ENCODE data around the gene GSG1L. TPM values are rescaled to one million over a fixed set of nuclear protein-coding genes. Genes with fewer than 3 reads are reported as not detected.

Gene GSG1L
- total and polyA plus RNA-seq, 2 of the 13 experiments (the other 11 are each of a cell fraction or from before 2014, with no cell fraction given): not detected

- Histone ChIP-seq H3K4me1 (ENCODE audit: insufficient read depth, low read length) (no peaks in the 10 kb centered on the region), H4K20me1 (ENCODE audit: insufficient read depth, low read length) (no peaks in the 10 kb centered on the region), H3K4me3 (replicated peaks in 1 of 3; ENCODE audit: insufficient read depth in 1 of 3, low read depth in 2 of 3, low read length in 3 of 3) (no peak overlapping the region), H3K27ac (ENCODE audit: extremely low read length, insufficient read depth, low read length) (no peak overlapping the region), H3K9ac (ENCODE audit: insufficient read depth, low read depth, low read length) (no peak overlapping the region), H3K79me2 (ENCODE audit: insufficient read depth, low read length) (no peaks in the 10 kb centered on the region), H3K36me3 (replicated peaks in 1 of 2; ENCODE audit: control insufficient read depth in 1 of 2, insufficient read depth in 2 of 2, low read length in 2 of 2) (no peaks in the 10 kb centered on the region), H2AFZ (ENCODE audit: low read length) (no peak overlapping the region), H3K27me3 (ENCODE audit: control insufficient read depth in 1 of 2, insufficient read depth in 2 of 2, low read length in 2 of 2) (peaks cover 0 to 17% of the 10 kb centered on the region in 2 experiments; a peak in 2 of 5 replicates), H3K9me3 (ENCODE audit: low read length) (no peaks in the 10 kb centered on the region), H3K4me2 (ENCODE audit: low read depth, low read length) (no peak overlapping the region)
- FAIRE-seq (no peak), DNase-seq (ENCODE audit: low spot score) (no peak), ATAC-seq (no peak)
- CTCF ChIA-PET (ENCODE audit: low intra/inter-chr PET ratio, low total read pairs): no interaction called here
- BruUV-seq (replicated peaks): no TSS peak
- TF ChIP-seq MAFG (CRISPR knock-in tag; IDR thresholded peaks at IDR 0.05): no peak
- WGBS (ENCODE audit: low lambda C conversion rate): 0% methylated on average over 5 of the region's 5 CpGs
- intact Hi-C loops (cut with micrococcal nuclease; ENCODE audit: unreplicated experiment) (no loop called here), in situ Hi-C loops (cut with HindIII; ENCODE audit: extremely low pct_ligation_motif_present, low pct_unique_long_range_greater_than_20kb) (no loop called here)
- POLR2A ChIA-PET: no interaction called here
Observed at GRCh38 chr16:28019218-28019617, 44.3 kb downstream of the GSG1L start.

- ChIA-PET POLR2A (interaction anchor here (0.7 kb wide), 1 partner anchor 16 kb away, joined by 3 read pairs; no protein-coding TSS in a partner anchor), CTCF (ENCODE audit: low intra/inter-chr PET ratio, low total read pairs) (no interaction called here)
- TF ChIP-seq DMAP1 (CRISPR knock-in tag; IDR thresholded peaks at IDR 0.05) (no peak), MZF1 (CRISPR knock-in tag; IDR thresholded peaks at IDR 0.05; ENCODE audit: borderline replicate concordance) (no peak), PHF5A (CRISPR knock-in tag; IDR thresholded peaks at IDR 0.05; ENCODE audit: low read depth, unreplicated experiment) (no peak), BHLHE40 (IDR thresholded peaks at IDR 0.05; ENCODE audit: low read length) (no peak), FOXM1 (CRISPR knock-in tag; IDR thresholded peaks at IDR 0.05) (no peak), STAG1 (CRISPR knock-in tag; IDR thresholded peaks at IDR 0.05) (no peak), SRSF9 (IDR thresholded peaks at IDR 0.05; ENCODE audit: borderline replicate concordance, insufficient read depth, low read depth, low read length, poor library complexity, severe bottlenecking) (no peak), ZNF318 (CRISPR knock-in tag; IDR thresholded peaks at IDR 0.05) (no peak), SIX1 (CRISPR knock-in tag; IDR thresholded peaks at IDR 0.05; ENCODE audit: borderline replicate concordance) (no peak)
Observed at GRCh38 chr16:28014851-28015250, 48.7 kb downstream of the GSG1L start.

More at GRCh38 chr16:28014851-28015250, 48.7 kb downstream of the GSG1L start:
- Histone ChIP-seq H3K27ac (ENCODE audit: extremely low read length, insufficient read depth, low read length) (no peak overlapping the region), H3K4me1 (ENCODE audit: insufficient read depth, low read length) (no peaks in the 10 kb centered on the region), H3K9ac (ENCODE audit: insufficient read depth, low read depth, low read length) (no peak overlapping the region), H3K9me3 (ENCODE audit: low read length) (no peaks in the 10 kb centered on the region), H3K4me3 (replicated peaks in 1 of 3; ENCODE audit: insufficient read depth in 1 of 3, low read depth in 2 of 3, low read length in 3 of 3) (no peak overlapping the region), H2AFZ (ENCODE audit: low read length) (no peak overlapping the region), H3K79me2 (ENCODE audit: insufficient read depth, low read length) (no peaks in the 10 kb centered on the region), H4K20me1 (ENCODE audit: insufficient read depth, low read length) (no peaks in the 10 kb centered on the region), H3K36me3 (replicated peaks in 1 of 2; ENCODE audit: control insufficient read depth in 1 of 2, insufficient read depth in 2 of 2, low read length in 2 of 2) (no peaks in the 10 kb centered on the region), H3K4me2 (ENCODE audit: low read depth, low read length) (no peak overlapping the region), H3K27me3 (ENCODE audit: control insufficient read depth in 1 of 2, insufficient read depth in 2 of 2, low read length in 2 of 2) (peaks cover 0 to 36% of the 10 kb centered on the region in 2 experiments; a peak in 4 of 5 replicates)
- no peak for DNase-seq (ENCODE audit: low spot score)
- in situ Hi-C loops (cut with HindIII; ENCODE audit: extremely low pct_ligation_motif_present, low pct_unique_long_range_greater_than_20kb): no loop called here
- FAIRE-seq: no peak
- 0% methylated on average over 3 of the region's 3 CpGs for WGBS (ENCODE audit: low lambda C conversion rate)
- BruUV-seq (replicated peaks): no TSS peak
- ATAC-seq: no peak
- intact Hi-C loops (cut with micrococcal nuclease; ENCODE audit: unreplicated experiment): no loop called here

Data from HepG2 (cell line).